ENCODE measurements around the gene LFNG.
"Not testable (repeated sequence)": the region's sequence is repeated elsewhere in the genome, so short reads cannot be mapped to it uniquely, and the experiment has no call there.

LFNG gene

GRCh38 chr7:2558629-2559282 lies 39.2 kb downstream of the LFNG start, which contains the start of gene IQCE:
IQCE (plus strand) TSS chr7:2558979; CDS start chr7:2559182, 203 bp downstream.
- peak within 1 kb of the TSS; percentile 93 for H3K23ac ChIP-seq (ENCODE audit: low read depth, low read length, poor library complexity)
- H2BK12ac ChIP-seq (ENCODE audit: low read length), result no peak within 1 kb of the TSS
- peak within 1 kb of the TSS; percentile 88 for H3K9ac ChIP-seq (ENCODE audit: low read depth, low read length, poor library complexity)
- H3K9me3 ChIP-seq (replicated peaks in 1 of 2; ENCODE audit: control insufficient read depth in 2 of 2, insufficient read depth in 1 of 2, low read depth in 1 of 2, low read length in 2 of 2), result no peaks in the 10 kb centered on the region
- H4K91ac ChIP-seq (ENCODE audit: low read depth, low read length, poor library complexity), result no peak within 1 kb of the TSS
- no peaks in the 10 kb centered on the region for H3K27me3 ChIP-seq (ENCODE audit: control insufficient read depth in 3 of 3, insufficient read depth in 3 of 3, low read depth in 1 of 3, low read length in 3 of 3)
- H3K14ac ChIP-seq (ENCODE audit: low read length), result peak within 1 kb of the TSS; percentile 56
- H2BK120ac ChIP-seq (ENCODE audit: low read depth, low read length), result no peak within 1 kb of the TSS
- H4K8ac ChIP-seq (ENCODE audit: low read depth, low read length), result no peak within 1 kb of the TSS
- DNase-seq (ENCODE audit: low spot score), result peak; percentile 95
- no peak within 1 kb of the TSS for H3K4ac ChIP-seq (ENCODE audit: low read length)
- H3K4me1 ChIP-seq (ENCODE audit: control insufficient read depth in 2 of 2, insufficient read depth in 1 of 2, low read depth in 1 of 2, low read length in 2 of 2), result peaks cover 11 to 12% of the 10 kb centered on the region in 2 donors
- peak within 1 kb of the TSS; percentile 54 for H3K27ac ChIP-seq (replicated peaks; ENCODE audit: low read length)
- H3K4me2 ChIP-seq (ENCODE audit: insufficient read depth, low read length, poor library complexity, severe bottlenecking), result peak within 1 kb of the TSS; percentile 93
- H3K4me3 ChIP-seq (ENCODE audit: low read length in 2 of 2), result peak within 1 kb of the TSS; percentile 90 to 98
- no CpG with 5 or more reads among the region's 66 CpGs for WGBS, 2 donors (ENCODE audit: extremely low coverage in 2 of 2, insufficient read length in 2 of 2, insufficient replicate concordance in 1 of 2)
- H2BK15ac ChIP-seq (ENCODE audit: low read length), result peak within 1 kb of the TSS; percentile 58
- peak within 1 kb of the TSS; percentile 95 for H3K18ac ChIP-seq (ENCODE audit: low read length)
- H2BK5ac ChIP-seq (ENCODE audit: low read length), result no peak within 1 kb of the TSS
- peaks cover 3 to 5% of the 10 kb centered on the region in 2 donors for H3K36me3 ChIP-seq (replicated peaks in 1 of 2; ENCODE audit: control insufficient read depth in 2 of 2, insufficient read depth in 2 of 2, low read length in 2 of 2)
- H2AK5ac ChIP-seq (ENCODE audit: low read depth, low read length), result peak within 1 kb of the TSS; percentile 90
- H3K79me1 ChIP-seq (ENCODE audit: low read depth, low read length), result peaks cover 14% of the 10 kb centered on the region
- peak within 1 kb of the TSS; percentile 96 for H2AFZ ChIP-seq (ENCODE audit: low read length)

GRCh38 chr7:2559283-2559950 lies 39.8 kb downstream of the LFNG start:
- no peak overlapping the region for H3K4ac ChIP-seq (ENCODE audit: low read length)

GRCh38 chr7:2563955-2564354 lies 44.4 kb downstream of the LFNG start:
- not testable (repeated sequence) for DNase-seq (ENCODE audit: low spot score); H2BK120ac ChIP-seq (ENCODE audit: low read depth, low read length); H4K8ac ChIP-seq (ENCODE audit: low read depth, low read length); H3K36me3 ChIP-seq (replicated peaks in 1 of 2; ENCODE audit: control insufficient read depth in 2 of 2, insufficient read depth in 2 of 2, low read length in 2 of 2); H3K14ac ChIP-seq (ENCODE audit: low read length); H3K4me3 ChIP-seq (ENCODE audit: low read length in 2 of 2); H3K23ac ChIP-seq (ENCODE audit: low read depth, low read length, poor library complexity); H2BK12ac ChIP-seq (ENCODE audit: low read length); H2AFZ ChIP-seq (ENCODE audit: low read length); H3K4me2 ChIP-seq (ENCODE audit: insufficient read depth, low read length, poor library complexity, severe bottlenecking); H3K27me3 ChIP-seq (ENCODE audit: control insufficient read depth in 3 of 3, insufficient read depth in 3 of 3, low read depth in 1 of 3, low read length in 3 of 3); H4K91ac ChIP-seq (ENCODE audit: low read depth, low read length, poor library complexity); H3K9me3 ChIP-seq (replicated peaks in 1 of 2; ENCODE audit: control insufficient read depth in 2 of 2, insufficient read depth in 1 of 2, low read depth in 1 of 2, low read length in 2 of 2); H3K27ac ChIP-seq (replicated peaks; ENCODE audit: low read length); H3K4ac ChIP-seq (ENCODE audit: low read length); H3K79me1 ChIP-seq (ENCODE audit: low read depth, low read length); H2BK5ac ChIP-seq (ENCODE audit: low read length); H2AK5ac ChIP-seq (ENCODE audit: low read depth, low read length); H3K9ac ChIP-seq (ENCODE audit: low read depth, low read length, poor library complexity); H2BK15ac ChIP-seq (ENCODE audit: low read length); H3K18ac ChIP-seq (ENCODE audit: low read length)
- no CpG with 5 or more reads among the region's 3 CpGs for WGBS, 2 donors (ENCODE audit: extremely low coverage in 2 of 2, insufficient read length in 2 of 2, insufficient replicate concordance in 1 of 2)
- H3K4me1 ChIP-seq (ENCODE audit: control insufficient read depth in 2 of 2, insufficient read depth in 1 of 2, low read depth in 1 of 2, low read length in 2 of 2), result peaks cover 16 to 18% of the 10 kb centered on the region in 2 donors

More at GRCh38 chr7:2559283-2559950, 39.8 kb downstream of the LFNG start:
- Histone ChIP-seq H3K9ac (ENCODE audit: low read depth, low read length, poor library complexity) (peak overlapping the region; percentile 88), H3K79me1 (ENCODE audit: low read depth, low read length) (peaks cover 10% of the 10 kb centered on the region), H3K9me3 (replicated peaks in 1 of 2; ENCODE audit: control insufficient read depth in 2 of 2, insufficient read depth in 1 of 2, low read depth in 1 of 2, low read length in 2 of 2) (no peaks in the 10 kb centered on the region), H2BK12ac (ENCODE audit: low read length) (no peak overlapping the region), H2BK120ac (ENCODE audit: low read depth, low read length) (no peak overlapping the region), H3K23ac (ENCODE audit: low read depth, low read length, poor library complexity) (peak overlapping the region; percentile 93), H2BK5ac (ENCODE audit: low read length) (no peak overlapping the region), H4K91ac (ENCODE audit: low read depth, low read length, poor library complexity) (no peak overlapping the region), H3K36me3 (replicated peaks in 1 of 2; ENCODE audit: control insufficient read depth in 2 of 2, insufficient read depth in 2 of 2, low read length in 2 of 2) (no peaks in the 10 kb centered on the region), H4K8ac (ENCODE audit: low read depth, low read length) (no peak overlapping the region), H3K4me3 (ENCODE audit: low read length in 2 of 2) (peak overlapping the region; percentile 90 to 98), H2AFZ (ENCODE audit: low read length) (peak overlapping the region; percentile 96), H3K14ac (ENCODE audit: low read length) (peak overlapping the region; percentile 56), H3K27ac (replicated peaks; ENCODE audit: low read length) (peak overlapping the region; percentile 54), H2AK5ac (ENCODE audit: low read depth, low read length) (peak overlapping the region; percentile 90), H3K18ac (ENCODE audit: low read length) (peak overlapping the region; percentile 95), H2BK15ac (ENCODE audit: low read length) (peak overlapping the region; percentile 58), H3K4me1 (ENCODE audit: control insufficient read depth in 2 of 2, insufficient read depth in 1 of 2, low read depth in 1 of 2, low read length in 2 of 2) (peaks cover 6 to 7% of the 10 kb centered on the region in 2 donors), H3K27me3 (ENCODE audit: control insufficient read depth in 3 of 3, insufficient read depth in 3 of 3, low read depth in 1 of 3, low read length in 3 of 3) (no peaks in the 10 kb centered on the region), H3K4me2 (ENCODE audit: insufficient read depth, low read length, poor library complexity, severe bottlenecking) (peak overlapping the region; percentile 93)
- no peak for DNase-seq (ENCODE audit: low spot score)
- no CpG with 5 or more reads among the region's 53 CpGs for WGBS, 2 donors (ENCODE audit: extremely low coverage in 2 of 2, insufficient read length in 2 of 2, insufficient replicate concordance in 1 of 2)

GRCh38 chr7:2564970-2565540 lies 45.5 kb downstream of the LFNG start:
- no peak overlapping the region for H2AFZ ChIP-seq (ENCODE audit: low read length)
- H2BK5ac ChIP-seq (ENCODE audit: low read length), result no peak overlapping the region

More at GRCh38 chr7:2564970-2565540, 45.5 kb downstream of the LFNG start:
- no peak overlapping the region for H3K27ac ChIP-seq (replicated peaks; ENCODE audit: low read length)
- no peak overlapping the region for H4K8ac ChIP-seq (ENCODE audit: low read depth, low read length)
- no peak overlapping the region for H2AK5ac ChIP-seq (ENCODE audit: low read depth, low read length)
- DNase-seq (ENCODE audit: low spot score), result no peak
- peaks cover 0 to 3% of the 10 kb centered on the region in 2 donors for H3K36me3 ChIP-seq (replicated peaks in 1 of 2; ENCODE audit: control insufficient read depth in 2 of 2, insufficient read depth in 2 of 2, low read length in 2 of 2)
- no peak overlapping the region for H3K18ac ChIP-seq (ENCODE audit: low read length)
- no peaks in the 10 kb centered on the region for H3K79me1 ChIP-seq (ENCODE audit: low read depth, low read length)
- no peaks in the 10 kb centered on the region for H3K9me3 ChIP-seq (replicated peaks in 1 of 2; ENCODE audit: control insufficient read depth in 2 of 2, insufficient read depth in 1 of 2, low read depth in 1 of 2, low read length in 2 of 2)
- no peak overlapping the region for H3K9ac ChIP-seq (ENCODE audit: low read depth, low read length, poor library complexity)
- no peak overlapping the region for H2BK120ac ChIP-seq (ENCODE audit: low read depth, low read length)
- no peak overlapping the region for H3K4ac ChIP-seq (ENCODE audit: low read length)
- H2BK15ac ChIP-seq (ENCODE audit: low read length), result no peak overlapping the region
- no peaks in the 10 kb centered on the region for H3K27me3 ChIP-seq (ENCODE audit: control insufficient read depth in 3 of 3, insufficient read depth in 3 of 3, low read depth in 1 of 3, low read length in 3 of 3)
- H3K14ac ChIP-seq (ENCODE audit: low read length), result no peak overlapping the region
- H2BK12ac ChIP-seq (ENCODE audit: low read length), result no peak overlapping the region
- no peak overlapping the region for H3K4me3 ChIP-seq (ENCODE audit: low read length in 2 of 2)
- H3K4me2 ChIP-seq (ENCODE audit: insufficient read depth, low read length, poor library complexity, severe bottlenecking), result no peak overlapping the region
- peaks cover 22 to 25% of the 10 kb centered on the region in 2 donors for H3K4me1 ChIP-seq (ENCODE audit: control insufficient read depth in 2 of 2, insufficient read depth in 1 of 2, low read depth in 1 of 2, low read length in 2 of 2)
- no peak overlapping the region for H4K91ac ChIP-seq (ENCODE audit: low read depth, low read length, poor library complexity)
- H3K23ac ChIP-seq (ENCODE audit: low read depth, low read length, poor library complexity), result peak overlapping the region; percentile 58
- WGBS, 2 donors (ENCODE audit: extremely low coverage in 2 of 2, insufficient read length in 2 of 2, insufficient replicate concordance in 1 of 2), result no CpG with 5 or more reads among the region's 12 CpGs
